ENCODE results near the gene KCNQ1.

GRCh38 chr11:2537896-2538724 lies 93.3 kb downstream of the KCNQ1 start:
- TF ChIP-seq REST (IDR thresholded peaks at IDR 0.05; ENCODE audit: borderline replicate concordance) (no peak), CTCF (IDR thresholded peaks at IDR 0.05; ENCODE audit: poor library complexity, severe bottlenecking) (no peak)

Data from neural cell (in vitro differentiated cells).